SU-DHL-6 (cell line): Measurements from ENCODE around the gene LRP2.

Source experiments
- H2AFZ ChIP-seq: fragments of 200-600 bp; sonication (generic); 2 replicates; pipeline ENCODE4 v1.6.1; 2014; ENCODE audit warnings: low read depth, mild to moderate bottlenecking, moderate library complexity, mixed read lengths, antibody characterized with exemption, low read length; ENCODE audit not compliant: severe bottlenecking
- H3F3A ChIP-seq: fragments of 200-600 bp; shearing (Covaris generic); 2 replicates; pipeline ENCODE4 v1.6.0; 2016; ENCODE audit warnings: antibody characterized with exemption, mild to moderate bottlenecking; ENCODE audit not compliant: insufficient read depth
- H3K27ac ChIP-seq: fragments of 200-600 bp; sonication (generic); 2 replicates; pipeline ENCODE4 v1.5.1; 2016; ENCODE audit warnings: low read depth, mild to moderate bottlenecking, low read length, moderate library complexity, mixed read lengths
- H3K27me3 ChIP-seq: fragments of 200-600 bp; sonication (generic), shearing (Covaris generic); 2 replicates; pipeline ENCODE4 v1.6.0; 2014; ENCODE audit warnings: mild to moderate bottlenecking, low read length
- H3K36me3 ChIP-seq: fragments of 200-600 bp; sonication (generic); 2 replicates; pipeline ENCODE4 v1.6.1; 2014; ENCODE audit warnings: mild to moderate bottlenecking, low read length, mixed read lengths
- H3K4me2 ChIP-seq: fragments of 300-600, 200-600 bp; shearing (Covaris generic), sonication (generic); 2 replicates; pipeline ENCODE4 v1.6.0; 2014; ENCODE audit warnings: low read length, low read depth, mild to moderate bottlenecking; ENCODE audit not compliant: poor library complexity, severe bottlenecking
- H3K4me3 ChIP-seq: fragments of 200-600 bp; sonication (generic); 2 replicates; pipeline ENCODE4 v1.5.1; 2014; ENCODE audit warnings: antibody characterized with exemption, low read length, mild to moderate bottlenecking, mixed read lengths; ENCODE audit not compliant: insufficient read depth, poor library complexity, severe bottlenecking
- H3K79me2 ChIP-seq: fragments of 200-600 bp; sonication (generic); 2 replicates; pipeline ENCODE4 v1.6.1; 2014; ENCODE audit warnings: mild to moderate bottlenecking, low read length, moderate library complexity; ENCODE audit not compliant: insufficient read depth
- H3K9ac ChIP-seq: fragments of 200-600 bp; sonication (generic); 2 replicates; pipeline ENCODE4 v1.7.0; 2014; ENCODE audit warnings: mild to moderate bottlenecking, low read length
- H3K9me2 ChIP-seq: fragments of 200-600 bp; sonication (generic); replicated peaks from 2 replicates; pipeline ENCODE4 v1.6.1; 2014; ENCODE audit warnings: low read length; ENCODE audit not compliant: insufficient read depth
- H3K9me3 ChIP-seq: fragments of 200-600 bp; sonication (generic); 2 replicates; pipeline ENCODE4 v1.6.1; 2014; ENCODE audit warnings: low read length, mixed read lengths; ENCODE audit not compliant: insufficient read depth
- H4K20me1 ChIP-seq: fragments of 200-600 bp; sonication (generic); 2 replicates; pipeline ENCODE4 v1.6.1; 2014; ENCODE audit warnings: low read depth, mild to moderate bottlenecking, antibody characterized with exemption, low read length, moderate library complexity, mixed read lengths
- CTCF ChIP-seq: fragments of 200-600 bp; sonication (generic); IDR thresholded peaks from one replicate; pipeline ENCODE4 v1.5.1; 2017; ENCODE audit warnings: antibody characterized with exemption, mild to moderate bottlenecking, low read length, moderate library complexity; ENCODE audit not compliant: insufficient read depth, poor library complexity, severe bottlenecking
- EZH2phosphoT487 ChIP-seq: fragments of 200-600 bp; sonication (generic), shearing (Covaris generic); conservative IDR thresholded peaks from 2 replicates; pipeline ENCODE4 v1.6.1; 2018; ENCODE audit warnings: mild to moderate bottlenecking, antibody characterized with exemption, low read length, moderate library complexity, mixed read lengths

Gene LRP2

GRCh38 chr2:169362894-169363559 is 693 bp upstream of the LRP2 start:
- Histone ChIP-seq H4K20me1 (no peaks in the 10 kb centered on the region), H3K4me2 (peak overlapping the region; percentile 21), H3K9ac (no peak overlapping the region), H3K27ac (no peak overlapping the region), H3K9me2 (no peaks in the 10 kb centered on the region), H3K4me3 (no peak overlapping the region), H2AFZ (peak overlapping the region; percentile 1), H3K27me3 (no peaks in the 10 kb centered on the region), H3K36me3 (no peaks in the 10 kb centered on the region), H3K79me2 (no peaks in the 10 kb centered on the region), H3K9me3 (no peaks in the 10 kb centered on the region), H3F3A (no peaks in the 10 kb centered on the region)
- TF ChIP-seq CTCF: no peak
- TF ChIP-seq EZH2phosphoT487: no peak

DNA sequence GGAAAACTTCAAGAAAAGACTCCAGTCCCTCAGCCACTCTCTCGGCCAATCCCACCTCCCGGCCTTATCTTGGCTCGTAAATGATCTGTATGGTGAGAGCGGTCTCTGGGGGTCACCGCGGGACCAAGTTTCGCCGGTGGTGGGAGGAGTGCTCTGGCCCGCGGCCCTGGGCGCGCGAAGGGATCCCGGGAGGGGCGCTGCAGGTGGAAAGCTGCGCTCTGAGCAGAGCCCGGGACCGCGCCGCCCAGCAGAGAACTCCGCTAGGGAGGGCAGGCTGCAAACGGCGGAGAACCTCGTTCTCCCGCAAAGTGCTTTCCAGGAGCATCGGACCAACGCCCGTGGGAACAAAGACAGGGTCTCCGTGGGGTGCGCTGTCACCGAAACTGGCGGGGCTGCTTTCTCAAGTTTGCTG is 622 bp downstream of the LRP2 start:
- Histone ChIP-seq H3K4me2 (no peak overlapping the region), H3F3A (no peaks in the 10 kb centered on the region), H3K27me3 (no peaks in the 10 kb centered on the region), H3K9me3 (no peaks in the 10 kb centered on the region), H2AFZ (no peak overlapping the region), H3K9ac (no peak overlapping the region), H4K20me1 (no peaks in the 10 kb centered on the region), H3K27ac (no peak overlapping the region), H3K4me3 (no peak overlapping the region), H3K79me2 (no peaks in the 10 kb centered on the region), H3K36me3 (no peaks in the 10 kb centered on the region), H3K9me2 (no peaks in the 10 kb centered on the region)
- TF ChIP-seq EZH2phosphoT487 (no peak), CTCF (no peak)

DNA sequence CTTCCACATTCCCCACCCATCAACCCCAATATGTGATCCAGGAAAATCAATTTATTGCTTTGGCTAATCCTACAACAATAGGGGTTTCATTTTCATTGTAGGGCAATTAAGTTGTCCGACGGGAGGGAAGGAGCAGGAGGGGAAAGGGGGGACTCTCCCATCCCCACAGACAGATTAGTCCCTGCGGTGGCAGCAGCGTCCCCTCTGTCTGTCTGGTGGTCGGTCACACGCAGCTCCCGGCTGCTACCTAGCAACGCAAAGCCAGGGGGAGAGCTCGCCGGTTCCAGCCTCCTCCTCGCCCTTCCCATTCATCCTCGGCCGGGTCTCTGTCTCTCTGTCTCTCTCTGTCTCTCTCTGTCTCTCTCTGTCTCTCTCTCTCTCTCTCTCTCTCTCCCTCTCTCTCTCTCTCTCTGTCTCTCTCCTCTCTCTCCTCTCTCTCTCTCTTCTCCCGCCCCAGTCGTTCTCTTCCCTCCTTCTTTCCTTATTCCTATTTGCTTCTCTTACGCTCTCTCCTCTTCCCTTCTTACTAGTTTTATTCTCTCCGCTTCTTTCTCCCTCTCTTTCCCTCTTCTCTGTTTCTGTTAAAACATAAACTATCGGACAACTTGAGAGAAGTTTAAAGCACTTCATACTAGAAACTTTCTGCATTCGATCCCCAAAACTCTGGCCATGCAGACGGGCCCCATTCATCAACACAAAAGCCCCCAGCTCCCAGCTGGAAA is 1.2 kb downstream of the LRP2 start:
- Histone ChIP-seq H3K27ac (no peak overlapping the region), H2AFZ (no peak overlapping the region), H3K4me2 (no peak overlapping the region), H4K20me1 (no peaks in the 10 kb centered on the region), H3K9ac (no peak overlapping the region), H3K4me3 (no peak overlapping the region), H3K79me2 (no peaks in the 10 kb centered on the region), H3F3A (no peaks in the 10 kb centered on the region), H3K36me3 (no peaks in the 10 kb centered on the region), H3K9me3 (no peaks in the 10 kb centered on the region), H3K9me2 (no peaks in the 10 kb centered on the region), H3K27me3 (no peaks in the 10 kb centered on the region)
- TF ChIP-seq EZH2phosphoT487: no peak
- no peak for TF ChIP-seq CTCF
